ENCODE data around the gene MACROD2.

Gene MACROD2

GRCh38 chr20:14553774-14554534 is 558.6 kb downstream of the MACROD2 start:
- DNase-seq = no peak

- no peak for DNase-seq
Measured at GRCh38 chr20:14555676-14556075, 560.4 kb downstream of the MACROD2 start.

GRCh38 chr20:14556206-14556605 is 560.9 kb downstream of the MACROD2 start:
- DNase-seq = no peak

- DNase-seq = no peak
Measured at GRCh38 chr20:14559612-14560011, 564.3 kb downstream of the MACROD2 start.

- no peak for DNase-seq
Measured at GRCh38 chr20:14561741-14562221, 566.5 kb downstream of the MACROD2 start.

- DNase-seq = no peak
Measured at GRCh38 chr20:14562981-14563380, 567.7 kb downstream of the MACROD2 start.

- DNase-seq = no peak
Measured at GRCh38 chr20:14566505-14566904, 571.2 kb downstream of the MACROD2 start.

- no peak for DNase-seq
Measured at GRCh38 chr20:14568225-14568624, 572.9 kb downstream of the MACROD2 start.

- DNase-seq = no peak
Measured at GRCh38 chr20:14568701-14569100, 573.4 kb downstream of the MACROD2 start.

GRCh38 chr20:14569641-14570040 is 574.3 kb downstream of the MACROD2 start:
- DNase-seq = no peak

GRCh38 chr20:14570811-14571210 is 575.5 kb downstream of the MACROD2 start:
- no peak for DNase-seq

GRCh38 chr20:14573676-14574075 is 578.4 kb downstream of the MACROD2 start:
- DNase-seq = no peak

- DNase-seq = no peak
Measured at GRCh38 chr20:14576196-14576877, 581.0 kb downstream of the MACROD2 start.

- peak; percentile 85 for DNase-seq
Measured at GRCh38 chr20:14580418-14581074, 585.2 kb downstream of the MACROD2 start.

GRCh38 chr20:14581731-14582130 is 586.4 kb downstream of the MACROD2 start:
- DNase-seq = no peak

- DNase-seq = no peak
Measured at GRCh38 chr20:14582855-14583254, 587.5 kb downstream of the MACROD2 start.

GRCh38 chr20:14583413-14583812 is 588.1 kb downstream of the MACROD2 start:
- DNase-seq = peak; percentile 94

- no peak for DNase-seq
Measured at GRCh38 chr20:14589383-14589782, 594.1 kb downstream of the MACROD2 start.

GRCh38 chr20:14595051-14595450 is 599.7 kb downstream of the MACROD2 start:
- no peak for DNase-seq

- no peak for DNase-seq
Measured at GRCh38 chr20:14597206-14597715, 601.9 kb downstream of the MACROD2 start.

- DNase-seq = no peak
Measured at GRCh38 chr20:14599613-14600012, 604.3 kb downstream of the MACROD2 start.

- no peak for DNase-seq
Measured at GRCh38 chr20:14600527-14600926, 605.2 kb downstream of the MACROD2 start.

- peak; percentile 86 for DNase-seq
Measured at GRCh38 chr20:14604143-14604542, 608.8 kb downstream of the MACROD2 start.
